Measurements from ENCODE around the gene DYNC1I1. TPM values are rescaled to one million over a fixed set of nuclear protein-coding genes. Genes with fewer than 3 reads are reported as not detected.

The DYNC1I1 gene
- total and polyA plus RNA-seq, 8 donors = 1.6 to 16.0 (median 9.6) TPM

DNA sequence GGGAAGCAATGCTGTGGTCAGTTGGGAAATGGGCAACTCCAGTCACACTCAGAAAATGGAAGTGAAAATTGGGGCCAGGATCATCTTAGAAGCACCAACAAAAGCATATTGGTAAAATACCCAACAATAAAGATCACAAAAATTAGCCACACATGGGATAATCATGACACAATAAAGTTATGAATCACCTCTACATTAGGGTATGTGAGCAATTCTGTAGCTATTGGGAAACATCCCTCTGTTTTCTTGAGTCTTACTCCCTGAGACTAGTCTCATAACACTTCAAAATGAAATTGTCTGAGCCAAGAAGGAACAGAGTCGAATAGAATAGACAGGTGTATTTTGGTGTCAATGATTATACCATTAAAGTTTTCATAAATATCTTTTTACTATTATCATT, 178.3 kb downstream of the DYNC1I1 start:
- Histone ChIP-seq H3K27ac (no peak overlapping the region), H3K4me3 (no peak overlapping the region), H3K27me3 (no peaks in the 10 kb centered on the region), H3K9me3 (no peaks in the 10 kb centered on the region), H3K36me3 (no peaks in the 10 kb centered on the region), H3K4me1 (no peaks in the 10 kb centered on the region)
- ATAC-seq (no peak), DNase-seq (no peak)
- TF ChIP-seq, protein P1, sequence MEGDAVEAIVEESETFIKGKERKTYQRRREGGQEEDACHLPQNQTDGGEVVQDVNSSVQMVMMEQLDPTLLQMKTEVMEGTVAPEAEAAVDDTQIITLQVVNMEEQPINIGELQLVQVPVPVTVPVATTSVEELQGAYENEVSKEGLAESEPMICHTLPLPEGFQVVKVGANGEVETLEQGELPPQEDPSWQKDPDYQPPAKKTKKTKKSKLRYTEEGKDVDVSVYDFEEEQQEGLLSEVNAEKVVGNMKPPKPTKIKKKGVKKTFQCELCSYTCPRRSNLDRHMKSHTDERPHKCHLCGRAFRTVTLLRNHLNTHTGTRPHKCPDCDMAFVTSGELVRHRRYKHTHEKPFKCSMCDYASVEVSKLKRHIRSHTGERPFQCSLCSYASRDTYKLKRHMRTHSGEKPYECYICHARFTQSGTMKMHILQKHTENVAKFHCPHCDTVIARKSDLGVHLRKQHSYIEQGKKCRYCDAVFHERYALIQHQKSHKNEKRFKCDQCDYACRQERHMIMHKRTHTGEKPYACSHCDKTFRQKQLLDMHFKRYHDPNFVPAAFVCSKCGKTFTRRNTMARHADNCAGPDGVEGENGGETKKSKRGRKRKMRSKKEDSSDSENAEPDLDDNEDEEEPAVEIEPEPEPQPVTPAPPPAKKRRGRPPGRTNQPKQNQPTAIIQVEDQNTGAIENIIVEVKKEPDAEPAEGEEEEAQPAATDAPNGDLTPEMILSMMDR (IDR thresholded peaks at IDR 0.05) = no peak
- intact Hi-C loops (cut with DNase I) = no loop called here

DNA sequence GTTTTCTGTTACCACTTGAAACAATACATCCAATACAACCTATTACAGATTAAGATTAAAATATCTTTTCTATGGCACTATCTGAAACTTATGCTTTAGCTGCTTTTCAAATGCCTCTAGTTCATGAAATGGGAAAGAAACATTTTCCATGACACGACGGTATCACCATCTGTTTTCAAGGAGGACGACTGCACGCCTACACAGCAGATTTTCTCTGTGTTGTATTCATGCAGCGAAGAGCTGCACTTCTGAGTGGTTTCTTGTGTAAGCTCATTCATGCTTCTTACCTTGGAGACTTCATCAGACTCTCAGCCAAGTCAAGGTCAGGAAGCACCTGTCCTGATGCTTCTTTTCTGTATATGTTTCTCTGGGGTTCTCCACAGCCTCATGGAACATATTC, 179.2 kb downstream of the DYNC1I1 start:
- no peak overlapping the region for H3K4me3 ChIP-seq
- H3K27ac ChIP-seq = no peak overlapping the region
- ATAC-seq = no peak
- no peaks in the 10 kb centered on the region for H3K4me1 ChIP-seq
- DNase-seq = no peak
- no peaks in the 10 kb centered on the region for H3K9me3 ChIP-seq
- intact Hi-C loops (cut with DNase I) = no loop called here
- no peaks in the 10 kb centered on the region for H3K36me3 ChIP-seq
- TF ChIP-seq, protein P1 (IDR thresholded peaks at IDR 0.05) = no peak
- no peaks in the 10 kb centered on the region for H3K27me3 ChIP-seq

DNA sequence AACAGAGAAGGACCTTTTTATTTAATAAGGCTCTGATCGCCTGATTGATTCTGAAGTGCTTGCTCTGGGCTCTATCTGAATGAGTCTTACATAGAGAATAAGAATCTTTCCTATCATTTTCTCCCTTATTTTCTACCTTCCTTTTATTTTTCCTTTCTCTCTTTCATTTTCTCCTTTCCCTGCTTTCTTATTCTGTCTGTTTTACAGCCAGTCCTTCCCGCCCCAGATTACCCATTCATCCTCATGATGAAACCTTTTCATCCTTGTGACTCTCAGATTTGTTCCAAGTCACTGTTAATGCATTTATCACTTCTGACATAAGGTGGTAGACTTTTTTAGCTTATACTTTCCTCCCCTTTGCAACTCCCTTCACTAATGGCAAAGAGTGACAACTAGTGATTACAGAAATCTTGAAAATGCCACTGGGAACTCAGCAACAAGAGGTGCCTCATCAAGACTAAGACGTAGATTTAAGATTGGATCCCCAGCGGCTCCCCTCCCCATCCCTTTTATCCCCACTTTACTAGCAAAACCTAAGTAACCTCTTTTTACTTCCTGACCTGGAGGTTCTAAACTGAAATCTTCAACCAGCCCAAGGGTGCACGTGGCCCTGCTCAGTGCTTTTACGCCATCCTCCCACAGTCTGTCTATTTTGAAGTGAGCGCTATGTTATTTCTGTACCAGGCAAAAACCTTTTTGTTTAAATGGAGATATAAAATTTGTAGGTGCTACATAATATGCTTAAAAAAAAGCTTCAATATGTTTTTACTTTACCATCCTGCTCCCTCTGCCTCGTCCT, 179.8 kb downstream of the DYNC1I1 start:
- no peaks in the 10 kb centered on the region for H3K36me3 ChIP-seq
- no peak for ATAC-seq
- no peak for DNase-seq
- no peaks in the 10 kb centered on the region for H3K9me3 ChIP-seq
- no peaks in the 10 kb centered on the region for H3K4me1 ChIP-seq
- TF ChIP-seq, protein P1 (IDR thresholded peaks at IDR 0.05) = no peak
- H3K27ac ChIP-seq = no peak overlapping the region
- no peak overlapping the region for H3K4me3 ChIP-seq
- no peaks in the 10 kb centered on the region for H3K27me3 ChIP-seq
- intact Hi-C loops (cut with DNase I) = no loop called here

DNA sequence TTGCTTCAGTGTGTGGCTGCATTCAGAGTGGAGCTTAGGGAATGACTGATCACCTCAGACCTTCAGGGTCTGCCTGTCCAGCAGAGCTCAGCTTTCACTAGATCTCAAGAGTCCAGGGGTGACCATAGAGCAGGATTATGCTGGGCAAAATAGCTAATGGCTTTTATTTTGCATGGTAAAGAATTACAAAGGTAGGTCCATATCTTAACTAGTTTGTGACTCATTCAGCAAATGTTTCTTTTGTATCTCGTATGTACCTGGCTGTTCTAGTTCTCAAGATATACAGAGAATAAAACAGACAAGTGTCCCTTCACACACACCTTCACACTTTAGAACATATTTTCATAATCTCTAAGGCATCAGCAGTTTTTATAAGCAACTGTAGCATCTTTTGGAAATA, 180.5 kb downstream of the DYNC1I1 start:
- intact Hi-C loops (cut with DNase I) = no loop called here
- TF ChIP-seq, protein P1 (IDR thresholded peaks at IDR 0.05) = no peak
- no peak for ATAC-seq
- no peak overlapping the region for H3K27ac ChIP-seq
- no peak overlapping the region for H3K4me3 ChIP-seq
- H3K36me3 ChIP-seq = no peaks in the 10 kb centered on the region
- no peaks in the 10 kb centered on the region for H3K9me3 ChIP-seq
- no peaks in the 10 kb centered on the region for H3K27me3 ChIP-seq
- DNase-seq = no peak
- no peaks in the 10 kb centered on the region for H3K4me1 ChIP-seq

DNA sequence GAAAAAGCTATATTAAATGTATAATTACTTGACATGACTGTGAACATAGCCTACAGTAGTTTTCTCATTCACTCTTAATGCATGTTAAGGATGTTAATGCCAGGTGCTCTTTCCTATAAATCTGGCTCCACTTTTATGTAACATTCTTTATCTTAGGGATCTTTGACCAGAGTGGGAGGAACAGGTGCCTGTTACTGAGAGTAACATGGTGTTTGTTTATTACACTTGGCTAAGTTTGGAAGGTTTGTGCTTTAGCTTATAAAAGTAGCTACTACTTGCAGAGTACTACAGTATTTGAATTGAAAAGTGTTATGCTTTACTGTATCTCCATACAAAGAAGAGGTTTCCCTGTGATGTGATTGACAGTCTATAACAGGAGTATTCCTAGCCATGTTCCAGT, 183.4 kb downstream of the DYNC1I1 start:
- TF ChIP-seq, protein P1 (IDR thresholded peaks at IDR 0.05) = no peak
- no peak for ATAC-seq
- no peak for DNase-seq
- Histone ChIP-seq H3K27me3 (no peaks in the 10 kb centered on the region), H3K4me1 (no peaks in the 10 kb centered on the region), H3K9me3 (no peaks in the 10 kb centered on the region), H3K27ac (no peak overlapping the region), H3K4me3 (no peak overlapping the region), H3K36me3 (no peaks in the 10 kb centered on the region)
- intact Hi-C loops (cut with DNase I) = no loop called here
